ENCODE data around the gene LAGE3.

Gene LAGE3

DNA sequence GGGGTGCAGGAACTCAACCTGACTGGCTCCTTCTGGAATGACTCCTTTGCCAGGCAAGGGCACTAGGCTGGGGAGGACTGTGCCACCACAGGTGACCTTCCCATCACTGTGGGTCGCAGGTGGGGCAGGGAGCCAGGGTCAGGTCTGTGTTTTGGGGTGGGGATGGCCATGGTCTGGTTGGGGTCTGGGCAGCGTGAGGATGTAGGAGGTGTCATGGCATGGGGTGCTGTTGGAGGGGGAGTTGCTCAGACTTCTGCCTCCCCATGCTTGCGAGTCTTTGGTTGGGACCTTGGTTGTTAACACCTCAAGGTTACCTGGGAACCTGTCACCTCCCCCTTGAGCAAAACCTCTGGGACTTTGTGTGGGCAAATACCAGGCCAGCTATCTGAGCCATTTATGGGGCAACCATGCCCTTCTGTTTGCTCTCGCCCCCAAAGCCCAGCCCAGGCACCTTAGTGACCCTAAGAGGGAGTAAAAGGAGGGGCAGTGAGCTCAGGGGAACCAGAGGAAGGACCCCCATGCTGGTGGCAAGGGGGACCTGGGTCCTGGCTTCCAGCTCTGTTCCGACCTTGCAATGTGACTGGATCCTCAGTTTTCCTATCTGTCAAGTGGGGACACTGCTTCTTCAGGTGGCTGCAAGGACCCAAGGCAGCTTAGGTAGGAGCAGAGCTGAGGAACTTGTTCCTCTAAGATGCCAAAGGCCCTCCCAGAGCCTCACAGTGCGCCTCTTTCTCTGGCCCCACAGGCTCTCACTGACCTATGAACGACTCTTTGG, 44.5 kb downstream of the LAGE3 start:
- TF ChIP-seq, protein P1, sequence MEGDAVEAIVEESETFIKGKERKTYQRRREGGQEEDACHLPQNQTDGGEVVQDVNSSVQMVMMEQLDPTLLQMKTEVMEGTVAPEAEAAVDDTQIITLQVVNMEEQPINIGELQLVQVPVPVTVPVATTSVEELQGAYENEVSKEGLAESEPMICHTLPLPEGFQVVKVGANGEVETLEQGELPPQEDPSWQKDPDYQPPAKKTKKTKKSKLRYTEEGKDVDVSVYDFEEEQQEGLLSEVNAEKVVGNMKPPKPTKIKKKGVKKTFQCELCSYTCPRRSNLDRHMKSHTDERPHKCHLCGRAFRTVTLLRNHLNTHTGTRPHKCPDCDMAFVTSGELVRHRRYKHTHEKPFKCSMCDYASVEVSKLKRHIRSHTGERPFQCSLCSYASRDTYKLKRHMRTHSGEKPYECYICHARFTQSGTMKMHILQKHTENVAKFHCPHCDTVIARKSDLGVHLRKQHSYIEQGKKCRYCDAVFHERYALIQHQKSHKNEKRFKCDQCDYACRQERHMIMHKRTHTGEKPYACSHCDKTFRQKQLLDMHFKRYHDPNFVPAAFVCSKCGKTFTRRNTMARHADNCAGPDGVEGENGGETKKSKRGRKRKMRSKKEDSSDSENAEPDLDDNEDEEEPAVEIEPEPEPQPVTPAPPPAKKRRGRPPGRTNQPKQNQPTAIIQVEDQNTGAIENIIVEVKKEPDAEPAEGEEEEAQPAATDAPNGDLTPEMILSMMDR (IDR thresholded peaks at IDR 0.05; ENCODE audit: low read length): no peak
- TF ChIP-seq EZH2 (IDR thresholded peaks at IDR 0.05; ENCODE audit: borderline replicate concordance, low read length): no peak
- H3K4me2 ChIP-seq (ENCODE audit: low read length): no peak overlapping the region
- H3K4me3 ChIP-seq (ENCODE audit: low read depth, low read length, poor library complexity, severe bottlenecking): no peak overlapping the region
- no peaks in the 10 kb centered on the region for H4K20me1 ChIP-seq (ENCODE audit: insufficient read depth, low read length)
- H3K9me2 ChIP-seq (ENCODE audit: low read depth, low read length): no peaks in the 10 kb centered on the region
- no peaks in the 10 kb centered on the region for H3K27me3 ChIP-seq (ENCODE audit: insufficient read depth, low read length)
- peaks cover 7% of the 10 kb centered on the region; the same call in 1 of the 2 replicates for H3K79me2 ChIP-seq (ENCODE audit: insufficient read depth, low read length)
- H2AFZ ChIP-seq (ENCODE audit: low read length): no peak overlapping the region
- H3F3A ChIP-seq (ENCODE audit: insufficient read depth, low read length): no peaks in the 10 kb centered on the region
- H3K9ac ChIP-seq (ENCODE audit: low read length): no peak overlapping the region
- H3K9me3 ChIP-seq (ENCODE audit: low read length): no peaks in the 10 kb centered on the region
- H3K36me3 ChIP-seq (ENCODE audit: insufficient read depth, low read length): peaks cover 27% of the 10 kb centered on the region
- H3K4me1 ChIP-seq (ENCODE audit: insufficient read depth, low read length, severe bottlenecking): peaks cover 23% of the 10 kb centered on the region
- H3K27ac ChIP-seq (ENCODE audit: low read depth, low read length, poor library complexity, severe bottlenecking): no peak overlapping the region

DNA sequence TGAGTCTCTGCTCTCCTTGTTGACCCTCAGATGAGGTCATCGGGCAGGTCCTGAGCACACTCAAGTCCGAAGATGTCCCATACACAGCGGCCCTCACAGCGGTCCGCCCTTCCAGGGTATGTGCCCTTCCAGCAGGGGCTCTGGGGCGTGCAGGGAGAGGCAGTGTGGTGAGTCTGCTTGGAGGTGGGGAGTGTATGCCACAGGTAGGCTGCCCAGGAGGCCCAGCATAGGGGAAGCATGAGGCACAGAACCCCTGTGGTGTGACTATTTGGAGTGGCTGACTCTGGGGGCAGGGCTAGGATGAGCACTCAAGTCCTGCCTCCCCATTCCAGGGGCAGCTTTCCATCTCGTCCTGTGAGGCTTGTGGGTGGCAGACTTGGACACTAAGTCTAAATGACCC, 45.5 kb downstream of the LAGE3 start:
- no peaks in the 10 kb centered on the region for H3K9me2 ChIP-seq (ENCODE audit: low read depth, low read length)
- no peak overlapping the region for H3K9ac ChIP-seq (ENCODE audit: low read length)
- no peak for TF ChIP-seq EZH2 (IDR thresholded peaks at IDR 0.05; ENCODE audit: borderline replicate concordance, low read length)
- TF ChIP-seq, protein P1 (IDR thresholded peaks at IDR 0.05; ENCODE audit: low read length): no peak
- no peak overlapping the region for H2AFZ ChIP-seq (ENCODE audit: low read length)
- peaks cover 7% of the 10 kb centered on the region; the same call in 1 of the 2 replicates for H3K79me2 ChIP-seq (ENCODE audit: insufficient read depth, low read length)
- peaks cover 27% of the 10 kb centered on the region for H3K4me1 ChIP-seq (ENCODE audit: insufficient read depth, low read length, severe bottlenecking)
- peaks cover 22% of the 10 kb centered on the region for H3K36me3 ChIP-seq (ENCODE audit: insufficient read depth, low read length)
- no peaks in the 10 kb centered on the region for H4K20me1 ChIP-seq (ENCODE audit: insufficient read depth, low read length)
- no peak overlapping the region for H3K27ac ChIP-seq (ENCODE audit: low read depth, low read length, poor library complexity, severe bottlenecking)
- no peaks in the 10 kb centered on the region for H3K9me3 ChIP-seq (ENCODE audit: low read length)
- H3F3A ChIP-seq (ENCODE audit: insufficient read depth, low read length): no peaks in the 10 kb centered on the region
- H3K4me3 ChIP-seq (ENCODE audit: low read depth, low read length, poor library complexity, severe bottlenecking): no peak overlapping the region
- H3K4me2 ChIP-seq (ENCODE audit: low read length): no peak overlapping the region
- H3K27me3 ChIP-seq (ENCODE audit: insufficient read depth, low read length): no peaks in the 10 kb centered on the region

DNA sequence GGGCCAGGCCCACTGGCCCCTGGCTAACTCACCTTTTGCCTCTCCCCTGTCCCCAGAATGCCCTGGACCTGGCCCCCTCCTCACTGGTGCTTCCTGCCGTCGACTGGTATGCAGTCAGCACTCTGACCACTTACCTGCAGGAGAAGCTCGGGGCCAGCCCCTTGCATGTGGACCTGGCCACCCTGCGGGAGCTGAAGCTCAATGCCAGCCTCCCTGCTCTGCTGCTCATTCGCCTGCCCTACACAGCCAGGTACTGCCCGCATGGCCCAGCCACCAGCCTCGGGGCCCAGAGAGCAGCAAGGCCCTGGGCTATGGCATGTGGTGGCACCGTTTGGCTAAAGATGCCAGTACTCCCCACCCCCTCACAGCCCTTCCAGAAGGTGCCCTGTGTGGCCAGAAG, 46.9 kb downstream of the LAGE3 start:
- H3K9me3 ChIP-seq (ENCODE audit: low read length): no peaks in the 10 kb centered on the region
- H2AFZ ChIP-seq (ENCODE audit: low read length): no peak overlapping the region
- H3K27ac ChIP-seq (ENCODE audit: low read depth, low read length, poor library complexity, severe bottlenecking): no peak overlapping the region
- peaks cover 24% of the 10 kb centered on the region for H3K4me1 ChIP-seq (ENCODE audit: insufficient read depth, low read length, severe bottlenecking)
- H3K4me3 ChIP-seq (ENCODE audit: low read depth, low read length, poor library complexity, severe bottlenecking): no peak overlapping the region
- no peaks in the 10 kb centered on the region for H3K9me2 ChIP-seq (ENCODE audit: low read depth, low read length)
- no peaks in the 10 kb centered on the region for H3K79me2 ChIP-seq (ENCODE audit: insufficient read depth, low read length)
- H3K36me3 ChIP-seq (ENCODE audit: insufficient read depth, low read length): peaks cover 22% of the 10 kb centered on the region; the same call in 1 of the 2 replicates
- H4K20me1 ChIP-seq (ENCODE audit: insufficient read depth, low read length): no peaks in the 10 kb centered on the region
- no peak overlapping the region for H3K9ac ChIP-seq (ENCODE audit: low read length)
- no peak for TF ChIP-seq EZH2 (IDR thresholded peaks at IDR 0.05; ENCODE audit: borderline replicate concordance, low read length)
- TF ChIP-seq, protein P1 (IDR thresholded peaks at IDR 0.05; ENCODE audit: low read length): no peak
- no peaks in the 10 kb centered on the region for H3F3A ChIP-seq (ENCODE audit: insufficient read depth, low read length)
- H3K4me2 ChIP-seq (ENCODE audit: low read length): no peak overlapping the region
- H3K27me3 ChIP-seq (ENCODE audit: insufficient read depth, low read length): no peaks in the 10 kb centered on the region
